PC-9 (cell line): ENCODE measurements around the gene EMC10. TPM values are rescaled to one million over a fixed set of nuclear protein-coding genes. Genes with fewer than 3 reads are reported as not detected.
"Not testable (repeated sequence)": the region's sequence is repeated elsewhere in the genome, so short reads cannot be mapped to it uniquely, and the experiment has no call there.

ENCODE experiments used
- BruUV-seq: library from RNA; stranded (reverse); fragments of 400-500 nt; replicated peaks from 2 replicates; lab custom pipeline; 2021; lab: Mats Ljungman, UMichigan
- CTCF ChIA-PET: fragments of 300-600 bp; sonication (Branson Sonifier 250); formaldehyde crosslinking; loops from one replicate; lab custom pipeline; 2022; ENCODE audit warnings: antibody characterized with exemption; lab: Charles Lee
- POLR2A ChIA-PET: fragments of 300-600 bp; sonication (Branson Sonifier 250); formaldehyde crosslinking; loops from one replicate; lab custom pipeline; 2022; ENCODE audit warnings: antibody characterized with exemption; ENCODE audit not compliant: unreplicated experiment; lab: Charles Lee
- DNase-seq, 2 experiments: peaks; one replicate each; pipeline versions ENCODE4 v3.0.0 to v3.0.0-alpha.2; 2015 to 2022; ENCODE audit warnings: mixed read lengths in 1 of 2
- H2AFZ ChIP-seq: fragments of 200-600 bp; sonication (generic); 2 replicates; pipeline ENCODE4 v1.8.1; 2017; ENCODE audit warnings: antibody characterized with exemption
- H3F3A ChIP-seq: fragments of 200-600 bp; sonication (generic); 2 replicates; pipeline ENCODE4 v1.8.1; 2017; ENCODE audit warnings: antibody characterized with exemption, mild to moderate bottlenecking, low read depth; ENCODE audit not compliant: insufficient read depth
- H3K27ac ChIP-seq: fragments of 200-600 bp; sonication (generic); 2 replicates; pipeline ENCODE4 v1.6.1; 2016; ENCODE audit warnings: mixed run types
- H3K27me3 ChIP-seq: fragments of 200-600 bp; sonication (generic); 2 replicates; pipeline ENCODE4 v1.6.1; 2016; ENCODE audit warnings: low read depth, mixed run types; ENCODE audit not compliant: insufficient read depth
- H3K36me3 ChIP-seq: fragments of 200-600 bp; sonication (generic); 2 replicates; pipeline ENCODE4 v1.6.1; 2016; ENCODE audit warnings: low read depth, mixed run types
- H3K4me1 ChIP-seq: fragments of 200-600 bp; sonication (generic); replicated peaks from 2 replicates; pipeline ENCODE4 v1.6.1; 2016; ENCODE audit warnings: mixed run types; ENCODE audit not compliant: insufficient read depth
- H3K4me2 ChIP-seq: fragments of 200-600 bp; sonication (generic); 2 replicates; pipeline ENCODE4 v1.6.1; 2017; ENCODE audit warnings: mixed run types
- H3K4me3 ChIP-seq: fragments of 200-600 bp; sonication (generic); 2 replicates; pipeline ENCODE4 v1.6.1; 2016; ENCODE audit warnings: mixed run types
- H3K79me2 ChIP-seq: fragments of 200-600 bp; sonication (generic); 2 replicates; pipeline ENCODE4 v1.6.1; 2017; ENCODE audit warnings: low read depth, mixed run types
- H3K9me2 ChIP-seq: fragments of 200-600 bp; sonication (generic); 2 replicates; pipeline ENCODE4 v1.8.1; 2017; ENCODE audit warnings: mild to moderate bottlenecking; ENCODE audit not compliant: insufficient read depth
- H3K9me3 ChIP-seq: fragments of 200-600 bp; sonication (generic); 2 replicates; pipeline ENCODE4 v1.8.1; 2016; ENCODE audit warnings: low read depth; ENCODE audit not compliant: insufficient read depth
- H4K20me1 ChIP-seq: fragments of 200-600 bp; sonication (generic); 2 replicates; pipeline ENCODE4 v1.8.1; 2017; ENCODE audit not compliant: insufficient read depth
- CTCF ChIP-seq: fragments of 200-600 bp; sonication (generic); conservative IDR thresholded peaks from 2 replicates; pipeline ENCODE4 v1.6.1; 2017; ENCODE audit warnings: mixed run types, antibody characterized with exemption, mild to moderate bottlenecking, moderate library complexity
- EZH2 ChIP-seq: fragments of 200-600 bp; sonication (generic); IDR thresholded peaks from 2 replicates; pipeline ENCODE4 v1.8.0; 2017; ENCODE audit warnings: antibody characterized with exemption, low read depth
- intact Hi-C: fragments of 100-400 bp; cut with micrococcal nuclease; formaldehyde crosslinking; loops from one replicate; pipeline ENCODE4 v1.10.0; 2022; ENCODE audit not compliant: unreplicated experiment
- total RNA-seq: library from RNA; stranded (reverse); gene quantifications from 2 replicates; pipeline ENCODE4 v1.2.3, GENCODE V29; 2021

Gene EMC10
- total RNA-seq, 1 experiment from 2014 or later, result 118 TPM

- TF ChIP-seq CTCF, result no peak
- no peak for TF ChIP-seq EZH2
- H3K4me1 ChIP-seq, result no peaks in the 10 kb centered on the region
- ChIA-PET POLR2A (no interaction called here), CTCF (no interaction called here)
- H3K36me3 ChIP-seq, result no peaks in the 10 kb centered on the region
- no peaks in the 10 kb centered on the region for H3K9me2 ChIP-seq
- intact Hi-C loops, result no loop called here
- H4K20me1 ChIP-seq, result no peaks in the 10 kb centered on the region
- H2AFZ ChIP-seq, result no peak overlapping the region
- peaks cover 6% of the 10 kb centered on the region; the same call in 1 of the 2 replicates for H3K27me3 ChIP-seq
- H3F3A ChIP-seq, result no peaks in the 10 kb centered on the region
- no peak overlapping the region for H3K27ac ChIP-seq
- H3K4me2 ChIP-seq, result no peak overlapping the region
- no peak for DNase-seq
- H3K9me3 ChIP-seq, result no peaks in the 10 kb centered on the region; the same call in 1 of the 2 replicates
- no TSS peak for BruUV-seq
- no peak overlapping the region for H3K4me3 ChIP-seq
- no peaks in the 10 kb centered on the region for H3K79me2 ChIP-seq
Observed at GRCh38 chr19:50519006-50519575, 42.8 kb downstream of the EMC10 start.

GRCh38 chr19:50520822-50521465, 44.6 kb downstream of the EMC10 start:
- Histone ChIP-seq H3K9me3 (no peaks in the 10 kb centered on the region; the same call in 1 of the 2 replicates), H3K4me2 (no peak overlapping the region), H3K9me2 (no peaks in the 10 kb centered on the region), H3F3A (no peaks in the 10 kb centered on the region), H2AFZ (no peak overlapping the region), H3K79me2 (no peaks in the 10 kb centered on the region), H3K36me3 (no peaks in the 10 kb centered on the region), H3K27me3 (peaks cover 22% of the 10 kb centered on the region), H4K20me1 (no peaks in the 10 kb centered on the region), H3K4me3 (no peak overlapping the region), H3K27ac (no peak overlapping the region), H3K4me1 (no peaks in the 10 kb centered on the region)
- CTCF ChIA-PET, result no interaction called here
- TF ChIP-seq EZH2, result no peak
- no peak for TF ChIP-seq CTCF
- no peak for DNase-seq
- BruUV-seq, result no TSS peak
- POLR2A ChIA-PET, result no interaction called here
- intact Hi-C loops, result no loop called here

- BruUV-seq, result no TSS peak
- intact Hi-C loops, result no loop called here
- Histone ChIP-seq H3K27ac (no peak overlapping the region), H3K36me3 (no peaks in the 10 kb centered on the region), H3K4me2 (no peak overlapping the region), H4K20me1 (no peaks in the 10 kb centered on the region), H3K9me3 (no peaks in the 10 kb centered on the region; the same call in 1 of the 2 replicates), H3K27me3 (peaks cover 42% of the 10 kb centered on the region), H3K4me3 (no peak overlapping the region), H2AFZ (no peak overlapping the region), H3K9me2 (no peaks in the 10 kb centered on the region), H3K4me1 (no peaks in the 10 kb centered on the region), H3K79me2 (no peaks in the 10 kb centered on the region), H3F3A (no peaks in the 10 kb centered on the region)
- POLR2A ChIA-PET, result no interaction called here
- TF ChIP-seq EZH2 (no peak), CTCF (no peak)
- no peak for DNase-seq
- CTCF ChIA-PET, result no interaction called here
Observed at GRCh38 chr19:50522881-50523280, 46.6 kb downstream of the EMC10 start.

GRCh38 chr19:50528052-50528451, 51.7 kb downstream of the EMC10 start:
- H3K27ac ChIP-seq, H3K79me2 ChIP-seq, POLR2A ChIA-PET, H3K4me1 ChIP-seq, H3K9me3 ChIP-seq, BruUV-seq, intact Hi-C loops, H3F3A ChIP-seq, DNase-seq, H3K4me3 ChIP-seq, CTCF ChIA-PET, H3K9me2 ChIP-seq, H3K36me3 ChIP-seq, H3K4me2 ChIP-seq, H2AFZ ChIP-seq, H4K20me1 ChIP-seq: not testable (repeated sequence)
- H3K27me3 ChIP-seq, result peaks cover 88% of the 10 kb centered on the region
